ENCODE measurements around the gene DAAM1. TPM values are rescaled to one million over a fixed set of nuclear protein-coding genes. Genes with fewer than 3 reads are reported as not detected.

DAAM1 gene
- total and polyA plus RNA-seq, 2 donors (not counting 1 experiment from before 2014, with no cell fraction given): 11.2 to 34.3 TPM

- no peak overlapping the region for H3K27ac ChIP-seq (ENCODE audit: low read length in 2 of 2)
- H3K9me3 ChIP-seq (ENCODE audit: control extremely low read depth in 1 of 3, control insufficient read depth in 2 of 3, insufficient read depth in 1 of 3, low read length in 2 of 3): peaks cover 0 to 1% (median 0%) of the 10 kb centered on the region in 3 donors
- no peak for ATAC-seq (ENCODE audit: low read depth)
- H3K79me2 ChIP-seq (ENCODE audit: control insufficient read depth, insufficient read depth, low read length): peaks cover 35% of the 10 kb centered on the region
- POLR2A ChIA-PET: no interaction called here
- H3K27me3 ChIP-seq (replicated peaks in 1 of 4; ENCODE audit: control extremely low read depth in 1 of 4, control insufficient read depth in 3 of 4, insufficient read depth in 4 of 4, low read length in 3 of 4): no peaks in the 10 kb centered on the region
- Mint-ChIP-seq H3K27ac (no peak overlapping the region), H3K4me3 (no peak overlapping the region), H3K27me3 (no peaks in the 10 kb centered on the region), H3K4me1 (peaks cover 29% of the 10 kb centered on the region), H3K9me3 (ENCODE audit: insufficient read depth) (no peaks in the 10 kb centered on the region)
- no peak overlapping the region for H3K9ac ChIP-seq (ENCODE audit: low read length)
- H3K4me3 ChIP-seq (ENCODE audit: control extremely low read depth in 1 of 5, extremely low read depth in 1 of 5, insufficient read depth in 1 of 5, low read depth in 2 of 5, low read length in 4 of 5): no peak overlapping the region
- H2AFZ ChIP-seq (ENCODE audit: insufficient read depth, low read depth, low read length, poor library complexity, severe bottlenecking): no peak overlapping the region
- WGBS (ENCODE audit: insufficient coverage): 95% methylated on average over 4 of the region's 4 CpGs
- no peak overlapping the region for H3K4me2 ChIP-seq (replicated peaks; ENCODE audit: low read depth, low read length, poor library complexity, severe bottlenecking)
- no peak for TF ChIP-seq EZH2 (IDR thresholded peaks at IDR 0.05; ENCODE audit: borderline replicate concordance, insufficient read depth, low read depth, low read length, poor library complexity, severe bottlenecking)
- CTCF ChIA-PET: no interaction called here
- DNase-seq: no peak
- no peaks in the 10 kb centered on the region for H4K20me1 ChIP-seq (ENCODE audit: control insufficient read depth, insufficient read depth, low read length, poor library complexity, severe bottlenecking)
- H3K4me1 ChIP-seq (ENCODE audit: control insufficient read depth in 2 of 2, insufficient read depth in 2 of 2, low read length in 2 of 2): peaks cover 7 to 10% of the 10 kb centered on the region in 2 donors
- H3K36me3 ChIP-seq (replicated peaks in 1 of 2; ENCODE audit: control extremely low read depth in 1 of 2, control insufficient read depth in 1 of 2, extremely low read depth in 1 of 2, insufficient read depth in 2 of 2, low read length in 1 of 2): peaks cover 0 to 1% of the 10 kb centered on the region in 2 experiments
- intact Hi-C loops (cut with micrococcal nuclease): no loop called here
These were observed 47.7 kb downstream of the DAAM1 start for GRCh38 chr14:59236195-59236594.

GRCh38 chr14:59238216-59238615 is 49.7 kb downstream of the DAAM1 start:
- TF ChIP-seq EZH2 (IDR thresholded peaks at IDR 0.05; ENCODE audit: borderline replicate concordance, insufficient read depth, low read depth, low read length, poor library complexity, severe bottlenecking) (no peak), CTCF (IDR thresholded peaks at IDR 0.05) (no peak)
- ChIA-PET POLR2A (no interaction called here), CTCF (no interaction called here)
- peaks cover 39% of the 10 kb centered on the region for H3K79me2 ChIP-seq (ENCODE audit: control insufficient read depth, insufficient read depth, low read length)
- no peak overlapping the region for H3K4me3 Mint-ChIP-seq
- no peak for ATAC-seq (ENCODE audit: low read depth)
- no peak overlapping the region for H3K9ac ChIP-seq (ENCODE audit: low read length)
- DNase-seq: no peak
- H3K27ac ChIP-seq (ENCODE audit: low read length in 2 of 2): no peak overlapping the region
- no peaks in the 10 kb centered on the region for H4K20me1 ChIP-seq (ENCODE audit: control insufficient read depth, insufficient read depth, low read length, poor library complexity, severe bottlenecking)
- no peak overlapping the region for H3K27ac Mint-ChIP-seq
- H3K27me3 ChIP-seq (replicated peaks in 1 of 4; ENCODE audit: control extremely low read depth in 1 of 4, control insufficient read depth in 3 of 4, insufficient read depth in 4 of 4, low read length in 3 of 4): no peaks in the 10 kb centered on the region
- H3K36me3 ChIP-seq (replicated peaks in 1 of 2; ENCODE audit: control extremely low read depth in 1 of 2, control insufficient read depth in 1 of 2, extremely low read depth in 1 of 2, insufficient read depth in 2 of 2, low read length in 1 of 2): peaks cover 0 to 1% of the 10 kb centered on the region in 2 experiments
- no peak overlapping the region for H3K4me3 ChIP-seq (ENCODE audit: control extremely low read depth in 1 of 5, extremely low read depth in 1 of 5, insufficient read depth in 1 of 5, low read depth in 2 of 5, low read length in 4 of 5)
- intact Hi-C loops (cut with micrococcal nuclease): no loop called here
- no peaks in the 10 kb centered on the region for H3K27me3 Mint-ChIP-seq
- peaks cover 29% of the 10 kb centered on the region for H3K4me1 Mint-ChIP-seq
- 87% methylated on average over 4 of the region's 5 CpGs for WGBS (ENCODE audit: insufficient coverage)
- no peak overlapping the region for H3K4me2 ChIP-seq (replicated peaks; ENCODE audit: low read depth, low read length, poor library complexity, severe bottlenecking)
- no peak overlapping the region for H2AFZ ChIP-seq (ENCODE audit: insufficient read depth, low read depth, low read length, poor library complexity, severe bottlenecking)
- no peaks in the 10 kb centered on the region for H3K9me3 Mint-ChIP-seq (ENCODE audit: insufficient read depth)
- peaks cover 7 to 10% of the 10 kb centered on the region in 2 donors for H3K4me1 ChIP-seq (ENCODE audit: control insufficient read depth in 2 of 2, insufficient read depth in 2 of 2, low read length in 2 of 2)
- peaks cover 0 to 1% (median 0%) of the 10 kb centered on the region in 3 donors for H3K9me3 ChIP-seq (ENCODE audit: control extremely low read depth in 1 of 3, control insufficient read depth in 2 of 3, insufficient read depth in 1 of 3, low read length in 2 of 3)
